Astrocyte of the spinal cord (primary cell): ENCODE results near the gene CDPF1.
"Not testable (repeated sequence)": the region's sequence is repeated elsewhere in the genome, so short reads cannot be mapped to it uniquely, and the experiment has no call there.

ENCODE experiments used
- DNase-seq: peaks from one replicate; pipeline ENCODE4 v3.0.0; 2011; ENCODE audit warnings: low read depth, low spot score
- H3K4me3 ChIP-seq: 2 replicates; pipeline ENCODE4 v1.5.1; 2011; ENCODE audit warnings: low read depth, mild to moderate bottlenecking, low read length, moderate library complexity
- in situ Hi-C: cut with HindIII; loops from 2 replicates; pipeline ENCODE4 v1.10.0; 2017; ENCODE audit warnings: low sequenced_read_pairs
- TF ChIP-seq, protein P1 (sequence below): IDR thresholded peaks from 2 replicates; pipeline ENCODE4 v1.5.1; 2012; ENCODE audit warnings: low read depth, mild to moderate bottlenecking, low read length, inconsistent platforms

The CDPF1 gene

DNA sequence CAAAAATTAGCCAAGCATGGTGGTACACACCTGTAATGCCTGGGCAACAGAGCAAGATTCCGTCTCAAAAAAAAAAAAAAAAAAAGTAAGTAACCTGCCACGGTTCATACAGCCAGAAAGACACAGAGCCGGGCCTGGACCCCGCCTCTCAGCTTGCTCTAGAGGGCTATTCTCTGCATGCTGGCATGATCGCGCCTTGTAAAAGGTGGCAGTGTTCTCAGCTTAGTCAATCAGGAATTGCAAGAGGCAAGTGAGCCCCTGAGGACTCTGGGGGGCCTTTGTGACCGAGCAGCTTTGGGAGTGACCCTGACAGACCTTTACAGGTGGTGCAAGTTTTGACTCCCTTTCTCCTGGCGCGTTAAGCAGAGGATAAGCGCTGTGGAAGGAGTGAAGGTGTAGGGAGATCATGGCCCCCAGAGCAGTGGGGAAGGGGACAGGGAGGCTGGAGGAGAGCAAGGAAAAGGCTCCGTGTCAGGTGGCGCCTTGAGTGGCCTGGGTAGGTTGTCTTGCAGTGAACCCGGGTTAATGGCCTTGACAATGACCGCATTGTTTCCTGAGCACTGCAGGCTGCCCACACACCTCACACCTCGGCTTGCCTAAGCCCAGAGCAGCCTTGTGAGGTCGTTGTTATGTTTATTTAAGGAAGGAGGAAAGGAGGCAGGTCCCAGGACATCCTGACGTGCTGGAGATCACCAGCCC lies 48.9 kb downstream of the CDPF1 start:
- in situ Hi-C loops: no loop called here
- TF ChIP-seq, protein P1, sequence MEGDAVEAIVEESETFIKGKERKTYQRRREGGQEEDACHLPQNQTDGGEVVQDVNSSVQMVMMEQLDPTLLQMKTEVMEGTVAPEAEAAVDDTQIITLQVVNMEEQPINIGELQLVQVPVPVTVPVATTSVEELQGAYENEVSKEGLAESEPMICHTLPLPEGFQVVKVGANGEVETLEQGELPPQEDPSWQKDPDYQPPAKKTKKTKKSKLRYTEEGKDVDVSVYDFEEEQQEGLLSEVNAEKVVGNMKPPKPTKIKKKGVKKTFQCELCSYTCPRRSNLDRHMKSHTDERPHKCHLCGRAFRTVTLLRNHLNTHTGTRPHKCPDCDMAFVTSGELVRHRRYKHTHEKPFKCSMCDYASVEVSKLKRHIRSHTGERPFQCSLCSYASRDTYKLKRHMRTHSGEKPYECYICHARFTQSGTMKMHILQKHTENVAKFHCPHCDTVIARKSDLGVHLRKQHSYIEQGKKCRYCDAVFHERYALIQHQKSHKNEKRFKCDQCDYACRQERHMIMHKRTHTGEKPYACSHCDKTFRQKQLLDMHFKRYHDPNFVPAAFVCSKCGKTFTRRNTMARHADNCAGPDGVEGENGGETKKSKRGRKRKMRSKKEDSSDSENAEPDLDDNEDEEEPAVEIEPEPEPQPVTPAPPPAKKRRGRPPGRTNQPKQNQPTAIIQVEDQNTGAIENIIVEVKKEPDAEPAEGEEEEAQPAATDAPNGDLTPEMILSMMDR: no peak
- no peak overlapping the region for H3K4me3 ChIP-seq
- DNase-seq: no peak

GRCh38 chr22:46198806-46199205 lies 51.3 kb downstream of the CDPF1 start:
- DNase-seq, in situ Hi-C loops, H3K4me3 ChIP-seq: not testable (repeated sequence)

GRCh38 chr22:46198274-46198673 lies 51.8 kb downstream of the CDPF1 start:
- no peak for DNase-seq
- H3K4me3 ChIP-seq: no peak overlapping the region
- TF ChIP-seq, protein P1: no peak
- in situ Hi-C loops: no loop called here

- no peak for DNase-seq
- TF ChIP-seq, protein P1: no peak
- no peak overlapping the region for H3K4me3 ChIP-seq
- in situ Hi-C loops: no loop called here
These were observed 53.8 kb downstream of the CDPF1 start for GRCh38 chr22:46196278-46196677.

GRCh38 chr22:46195487-46196165 lies 54.5 kb downstream of the CDPF1 start:
- no peak overlapping the region for H3K4me3 ChIP-seq
- in situ Hi-C loops: no loop called here
- DNase-seq: no peak
- TF ChIP-seq, protein P1: no peak
